HG02610 (cell line): Measurements from ENCODE around the gene SSBP1.
"Not testable (repeated sequence)": the region's sequence is repeated elsewhere in the genome, so short reads cannot be mapped to it uniquely, and the experiment has no call there.

Experiments
- ATAC-seq: cut with Tn5 transposase; IDR thresholded peaks from one replicate; pipeline ENCODE4 v1.9.1; 2021; ENCODE audit warnings: mild to moderate bottlenecking, moderate library complexity; ENCODE audit not compliant: unreplicated experiment

The SSBP1 gene

GRCh38 chr7:141763797-141764196, 25.6 kb downstream of the SSBP1 start, which contains the start of gene TAS2R3:
TSS of gene TAS2R3 (plus strand) at chr7:141764097. CDS start at chr7:141764159, 62 bp downstream.
- ATAC-seq = no peak

GRCh38 chr7:141770083-141770583, 32.0 kb downstream of the SSBP1 start:
- ATAC-seq = not testable (repeated sequence)

GRCh38 chr7:141776374-141776773, 38.2 kb downstream of the SSBP1 start, which contains the start of gene TAS2R4:
TSS of gene TAS2R4 (plus strand) at chr7:141776674. CDS start at chr7:141778489, 1,815 bp downstream.
- no peak for ATAC-seq

DNA sequence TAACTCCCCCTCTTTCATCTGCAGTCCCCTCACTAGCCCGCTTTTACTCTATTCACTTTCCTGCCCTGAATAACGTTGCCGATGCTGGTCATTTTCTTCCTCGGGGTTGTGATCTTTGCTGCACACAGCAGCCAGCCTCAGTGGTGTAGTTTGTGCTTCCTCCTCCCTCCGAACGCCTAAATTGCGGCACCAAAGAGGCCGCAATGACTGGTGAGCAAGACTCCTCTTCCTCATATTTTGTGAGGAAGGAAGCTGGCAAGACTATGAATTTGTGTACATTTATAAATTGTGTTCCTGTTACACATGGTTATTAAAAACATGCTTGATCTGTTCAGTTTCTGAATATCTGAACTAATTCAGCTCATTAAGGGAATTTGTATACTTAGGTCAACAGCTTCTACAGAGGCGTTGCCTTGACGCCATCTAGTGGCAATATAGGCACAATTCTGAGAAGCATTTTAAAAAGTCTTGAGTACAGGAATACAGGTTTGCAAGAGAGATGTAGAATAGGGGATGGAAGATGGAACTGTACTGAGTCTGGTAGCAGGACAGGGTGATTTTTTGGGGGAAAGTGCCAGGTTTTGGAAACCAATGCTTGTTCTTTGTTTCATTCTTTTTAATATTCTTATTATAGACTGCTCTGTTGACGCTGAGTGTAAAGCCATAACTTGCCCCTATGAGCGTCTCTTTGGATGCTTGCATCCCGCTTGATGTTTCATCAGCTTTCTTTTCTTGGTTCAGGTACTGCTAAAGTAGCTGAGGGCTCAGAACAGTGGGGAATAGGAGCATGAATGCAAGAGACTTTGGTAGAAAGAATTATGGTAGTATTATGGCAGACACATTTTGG, 47.8 kb downstream of the SSBP1 start:
- no peak for ATAC-seq

- no peak for ATAC-seq
Observed at GRCh38 chr7:141788296-141788695, 50.1 kb downstream of the SSBP1 start.

DNA sequence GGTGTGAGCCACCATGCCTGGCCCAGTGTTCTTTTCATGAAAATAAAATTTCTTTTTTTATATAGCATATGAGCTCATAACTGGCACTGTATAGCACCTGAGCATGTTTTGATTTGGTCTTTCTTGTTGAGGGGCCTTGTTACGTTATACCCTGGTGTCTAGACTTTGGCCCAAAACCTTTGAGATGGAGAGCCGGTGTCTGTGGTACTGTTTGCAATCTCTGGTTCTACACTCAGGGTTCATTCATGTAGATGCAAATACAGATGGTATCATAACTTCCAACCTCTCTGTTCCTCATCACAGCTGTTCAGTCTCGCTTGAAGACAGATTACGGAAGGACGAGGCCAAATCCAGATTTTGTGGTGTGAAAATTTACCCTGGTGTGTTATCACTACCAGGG, 51.8 kb downstream of the SSBP1 start, which contains the start of gene TAS2R5:
TAS2R5 (plus strand) TSS at position 301 of the 400 bp plus-strand sequence. CDS start 145 bp downstream, outside the sequence.
- ATAC-seq = no peak

DNA sequence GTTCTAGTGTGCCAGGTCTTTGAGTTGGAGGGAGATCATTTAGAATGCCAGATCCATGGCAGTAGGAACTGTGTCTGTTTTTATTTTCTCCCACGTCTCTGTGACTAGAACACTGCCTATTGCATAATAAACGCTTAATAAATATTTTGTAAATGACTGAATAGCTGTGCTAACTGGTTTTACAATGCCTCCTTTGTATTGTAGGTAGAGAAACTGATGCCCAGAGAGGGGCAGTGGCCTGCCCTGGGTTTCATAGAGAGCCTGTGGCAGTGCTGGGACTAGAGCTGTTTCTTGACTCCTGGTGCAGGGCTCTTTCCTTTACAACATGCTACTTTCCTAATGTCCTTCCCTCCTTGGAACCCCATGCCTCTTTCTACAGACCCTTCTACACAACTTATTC, 54.4 kb downstream of the SSBP1 start:
- no peak for ATAC-seq
